CD4-positive, alpha-beta T cell (primary cell): ENCODE data around the gene CD44. TPM values are rescaled to one million over a fixed set of nuclear protein-coding genes. Genes with fewer than 3 reads are reported as not detected.

Experiments
- ATAC-seq: fragments of 200-7000 bp; cut with Tn5 transposase; one replicate; pipeline ENCODE4 v1.10.0; 2022; ENCODE audit warnings: mild to moderate bottlenecking; ENCODE audit not compliant: poor library complexity
- CTCF ChIA-PET: fragments of 350-600 bp; sonication (Branson Sonifier 250); formaldehyde crosslinking; loops from one replicate; lab custom pipeline; 2021; ENCODE audit warnings: antibody characterized with exemption, inconsistent platforms; lab: Charles Lee
- POLR2A ChIA-PET: fragments of 350-600 bp; sonication (Branson Sonifier 250); formaldehyde crosslinking; loops from one replicate; lab custom pipeline; 2021; ENCODE audit warnings: antibody characterized with exemption, inconsistent platforms; lab: Charles Lee
- DNase-seq, 14 experiments: peaks; one replicate each; pipeline ENCODE4 v3.0.0-alpha.2; 2013 to 2020; ENCODE audit warnings: mixed read lengths in 2 of 14
- H3K27ac ChIP-seq, 2 donors: one replicate each; pipeline versions ENCODE4 v1.5.1 to v1.7.0; 2013; ENCODE audit warnings: low read length in 2 of 2, low read depth in 1 of 2, mild to moderate bottlenecking in 1 of 2
- H3K27me3 ChIP-seq, 2 experiments: 1 replicate in 1 of 2; 2 replicates in 1 of 2; pipeline versions ENCODE4 v1.6.1 to v1.7.0; 2013; ENCODE audit warnings: low read length in 2 of 2, control low read depth in 1 of 2, mild to moderate bottlenecking in 1 of 2, moderate library complexity in 1 of 2; ENCODE audit not compliant: insufficient read depth in 2 of 2, control insufficient read depth in 1 of 2
- H3K36me3 ChIP-seq: one replicate; pipeline ENCODE4 v1.6.1; 2013; ENCODE audit warnings: low read length, control low read depth; ENCODE audit not compliant: insufficient read depth
- H3K4me1 ChIP-seq: one replicate; pipeline ENCODE4 v1.6.1; 2013; ENCODE audit warnings: low read length, control low read depth; ENCODE audit not compliant: insufficient read depth
- H3K4me3 ChIP-seq: one replicate; pipeline ENCODE4 v1.5.1; 2013; ENCODE audit warnings: mild to moderate bottlenecking, low read length, moderate library complexity
- H3K9me3 ChIP-seq, 2 experiments: 1 replicate in 1 of 2; 2 replicates in 1 of 2; pipeline versions ENCODE4 v1.6.1 to v1.7.0; 2013; ENCODE audit warnings: low read length in 2 of 2, mild to moderate bottlenecking in 2 of 2, control low read depth in 1 of 2, moderate library complexity in 1 of 2; ENCODE audit not compliant: control insufficient read depth in 1 of 2, insufficient read depth in 1 of 2
- H3K27ac Mint-ChIP-seq: one replicate; pipeline ENCODE4 v1.8.0; 2020; ENCODE audit warnings: mixed read lengths
- H3K27me3 Mint-ChIP-seq: one replicate; pipeline ENCODE4 v1.8.0; 2021; ENCODE audit warnings: mixed read lengths
- H3K36me3 Mint-ChIP-seq: one replicate; pipeline ENCODE4 v1.8.0; 2021; ENCODE audit warnings: low read depth, mixed read lengths
- H3K4me1 Mint-ChIP-seq: one replicate; pipeline ENCODE4 v1.8.0; 2021; ENCODE audit warnings: low read depth, mixed read lengths
- H3K4me3 Mint-ChIP-seq: one replicate; pipeline ENCODE4 v1.8.0; 2020; ENCODE audit warnings: mild to moderate bottlenecking, mixed read lengths
- H3K9me3 Mint-ChIP-seq: one replicate; pipeline ENCODE4 v1.8.0; 2020; ENCODE audit warnings: mixed read lengths
- CTCF ChIP-seq: fragments of 200-600 bp; IDR thresholded peaks from one replicate; pipeline ENCODE4 v1.8.0; 2022; ENCODE audit warnings: antibody characterized with exemption, mild to moderate bottlenecking
- intact Hi-C, 2 experiments: fragments of 100-400 bp; cut with DNase I in 1 of 2; cut with micrococcal nuclease in 1 of 2; formaldehyde crosslinking; loops; one replicate each; pipeline versions ENCODE4 v1.15.1 to v1.9.0; 2023 to 2025; cut with DNase I, micrococcal nuclease
- total RNA-seq, 174 experiments: library from RNA in 2 of 174; stranded (reverse) in 2 of 174; gene quantifications; one replicate each; pipeline ENCODE4 v1.2.3 and lab custom pipeline; 2021 to 2026

Gene CD44
- total RNA-seq, 2 experiments from 2014 or later, result 1,283 to 1,330 TPM

GRCh38 chr11:35255514-35255913, 116.5 kb downstream of the CD44 start:
- ChIA-PET POLR2A (interaction anchor here (1.0 to 2.3 kb wide), 3 partner anchors 8 to 76 kb away, joined by 3 to 9 read pairs (median 5); no protein-coding TSS in a partner anchor), CTCF (no interaction called here)
- H3K27ac Mint-ChIP-seq, result peak overlapping the region; percentile 45

GRCh38 chr11:35256296-35256695, 117.3 kb downstream of the CD44 start:
- Histone ChIP-seq H3K4me1 (peaks cover 15% of the 10 kb centered on the region), H3K27me3 (no peaks in the 10 kb centered on the region), H3K36me3 (no peaks in the 10 kb centered on the region), H3K4me3 (no peak overlapping the region), H3K27ac (no peak overlapping the region), H3K9me3 (no peaks in the 10 kb centered on the region)
- H3K27ac Mint-ChIP-seq, result peak overlapping the region; percentile 45
- TF ChIP-seq CTCF, result no peak
- H3K4me3 Mint-ChIP-seq, result no peak overlapping the region
- no peaks in the 10 kb centered on the region for H3K9me3 Mint-ChIP-seq
- ATAC-seq, result no peak
- ChIA-PET CTCF (no interaction called here), POLR2A (interaction anchor here (1.0 to 2.3 kb wide), 4 partner anchors 9 to 75 kb away, joined by 3 to 9 read pairs (median 5); no protein-coding TSS in a partner anchor)
- intact Hi-C loops, result no loop called here
- no peaks in the 10 kb centered on the region for H3K27me3 Mint-ChIP-seq
- no peak for DNase-seq
- H3K36me3 Mint-ChIP-seq, result no peaks in the 10 kb centered on the region
- peaks cover 23% of the 10 kb centered on the region for H3K4me1 Mint-ChIP-seq

More at GRCh38 chr11:35255514-35255913, 116.5 kb downstream of the CD44 start:
- peaks cover 15% of the 10 kb centered on the region for H3K4me1 ChIP-seq
- no peaks in the 10 kb centered on the region for H3K27me3 ChIP-seq
- no peak overlapping the region for H3K4me3 Mint-ChIP-seq
- intact Hi-C loops, result loop anchor here in 1 of 2 experiments (2.0 kb wide), 1 partner anchor 43 kb away; no protein-coding TSS in a partner anchor
- H3K4me3 ChIP-seq, result no peak overlapping the region
- DNase-seq (no peak), ATAC-seq (no peak)
- H3K27ac ChIP-seq, result no peak overlapping the region
- no peaks in the 10 kb centered on the region for H3K36me3 ChIP-seq
- no peak for TF ChIP-seq CTCF
- peaks cover 23% of the 10 kb centered on the region for H3K4me1 Mint-ChIP-seq
- no peaks in the 10 kb centered on the region for H3K27me3 Mint-ChIP-seq
- no peaks in the 10 kb centered on the region for H3K36me3 Mint-ChIP-seq
- H3K9me3 ChIP-seq, result no peaks in the 10 kb centered on the region
- H3K9me3 Mint-ChIP-seq, result no peaks in the 10 kb centered on the region

GRCh38 chr11:35257281-35257680, 118.3 kb downstream of the CD44 start:
- DNase-seq (peak in 3 of 14 experiments; percentile 58 to 76 (median 61)), ATAC-seq (peak; percentile 76)
- no peaks in the 10 kb centered on the region for H3K36me3 ChIP-seq
- Mint-ChIP-seq H3K9me3 (no peaks in the 10 kb centered on the region), H3K27ac (peak overlapping the region; percentile 50), H3K27me3 (no peaks in the 10 kb centered on the region), H3K36me3 (no peaks in the 10 kb centered on the region), H3K4me3 (peak overlapping the region; percentile 49), H3K4me1 (peaks cover 23% of the 10 kb centered on the region)
- no peaks in the 10 kb centered on the region for H3K27me3 ChIP-seq
- intact Hi-C loops, result no loop called here
- CTCF ChIA-PET, result no interaction called here
- POLR2A ChIA-PET, result interaction anchor here (0.7 to 2.3 kb wide), 8 partner anchors 10 to 43 kb away, joined by 3 to 9 read pairs (median 4); no protein-coding TSS in a partner anchor
- no peak overlapping the region for H3K4me3 ChIP-seq
- no peak for TF ChIP-seq CTCF
- H3K4me1 ChIP-seq, result peaks cover 15% of the 10 kb centered on the region
- peak overlapping the region in 1 of 2 donors; percentile 56 for H3K27ac ChIP-seq
- no peaks in the 10 kb centered on the region for H3K9me3 ChIP-seq
